ENCODE measurements around the gene KDELR1. TPM values are rescaled to one million over a fixed set of nuclear protein-coding genes. Genes with fewer than 3 reads are reported as not detected.
A peak's percentile ranks its signal among the peaks of the same experiment; 100 is the strongest.

KDELR1 gene
- total RNA-seq, 1 experiment from 2014 or later: 375 TPM

DNA sequence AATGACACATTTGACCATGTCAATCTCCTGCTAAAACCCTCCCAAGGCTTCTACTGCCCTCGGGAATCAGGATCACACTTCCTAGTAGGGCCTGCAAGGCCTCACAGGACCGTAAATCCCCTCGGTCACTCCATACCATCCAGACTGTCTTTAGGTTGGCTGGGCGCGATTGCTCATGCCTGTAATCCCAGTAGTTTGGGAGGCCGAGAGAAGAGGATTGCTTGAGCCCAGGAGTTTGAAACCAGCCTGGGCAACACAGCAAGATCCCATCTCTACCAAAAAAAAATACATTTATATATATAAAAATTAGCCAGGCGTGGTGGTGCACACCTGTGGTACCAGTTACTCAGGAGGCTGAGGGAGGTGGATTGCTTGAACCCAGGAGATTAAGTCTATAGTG, 42.6 kb downstream of the KDELR1 start:
- Mint-ChIP-seq H3K27ac (ENCODE audit: unreplicated experiment) (peak overlapping the region; percentile 75), H3K4me1 (ENCODE audit: low read depth, unreplicated experiment) (peaks cover 32% of the 10 kb centered on the region), H3K27me3 (ENCODE audit: insufficient read depth, unreplicated experiment) (no peaks in the 10 kb centered on the region), H3K9me3 (ENCODE audit: unreplicated experiment) (no peaks in the 10 kb centered on the region), H3K36me3 (ENCODE audit: insufficient read depth, unreplicated experiment) (peaks cover 6% of the 10 kb centered on the region), H3K4me3 (ENCODE audit: unreplicated experiment) (no peak overlapping the region)
- intact Hi-C loops (cut with micrococcal nuclease; ENCODE audit: unreplicated experiment): no loop called here
- Histone ChIP-seq H3K4me3 (ENCODE audit: low read depth, low read length) (no peak overlapping the region), H3K27me3 (replicated peaks; ENCODE audit: control insufficient read depth, insufficient read depth, low read length) (no peaks in the 10 kb centered on the region), H3K36me3 (ENCODE audit: control insufficient read depth, insufficient read depth, low read length) (no peaks in the 10 kb centered on the region), H3K4me1 (peaks cover 10% of the 10 kb centered on the region), H3K9me3 (no peaks in the 10 kb centered on the region)
- BruUV-seq (replicated peaks): no TSS peak
- no peak for DNase-seq
- TF ChIP-seq CTCF (IDR thresholded peaks at IDR 0.05; ENCODE audit: insufficient read depth in 1 of 2, low read depth in 1 of 2, low read length in 1 of 2, severe bottlenecking in 1 of 2, unreplicated experiment in 1 of 2): no peak
- CTCF ChIA-PET: no interaction called here
- POLR2A ChIA-PET: no interaction called here

- Histone ChIP-seq H3K4me3 (ENCODE audit: low read depth, low read length) (no peak overlapping the region), H3K4me1 (0 out of 2 replicates have a peak, but pooled peaks cover 5% of the 10 kb centered on the region), H3K36me3 (ENCODE audit: control insufficient read depth, insufficient read depth, low read length) (no peaks in the 10 kb centered on the region; the same call in 1 of the 2 replicates), H3K27me3 (replicated peaks; ENCODE audit: control insufficient read depth, insufficient read depth, low read length) (no peaks in the 10 kb centered on the region), H3K9me3 (no peaks in the 10 kb centered on the region)
- DNase-seq: no peak
- intact Hi-C loops (cut with micrococcal nuclease; ENCODE audit: unreplicated experiment): no loop called here
- H3K27ac Mint-ChIP-seq (ENCODE audit: unreplicated experiment): peak overlapping the region; percentile 75
- CTCF ChIA-PET: interaction anchor here (0.7 to 1.3 kb wide), 2 partner anchors 14 to 16 kb away, joined by 3 to 5 read pairs; partner anchors contain the start of genes SYNGR4 and TMEM143
- no peak overlapping the region for H3K4me3 Mint-ChIP-seq (ENCODE audit: unreplicated experiment)
- no TSS peak for BruUV-seq (replicated peaks)
- H3K36me3 Mint-ChIP-seq (ENCODE audit: insufficient read depth, unreplicated experiment): peaks cover 6% of the 10 kb centered on the region
- no peak for TF ChIP-seq CTCF (IDR thresholded peaks at IDR 0.05; ENCODE audit: insufficient read depth in 1 of 2, low read depth in 1 of 2, low read length in 1 of 2, severe bottlenecking in 1 of 2, unreplicated experiment in 1 of 2)
- peaks cover 27% of the 10 kb centered on the region for H3K4me1 Mint-ChIP-seq (ENCODE audit: low read depth, unreplicated experiment)
- POLR2A ChIA-PET: no interaction called here
- H3K27me3 Mint-ChIP-seq (ENCODE audit: insufficient read depth, unreplicated experiment): no peaks in the 10 kb centered on the region
- no peaks in the 10 kb centered on the region for H3K9me3 Mint-ChIP-seq (ENCODE audit: unreplicated experiment)
Measured at GRCh38 chr19:48348045-48348444, 43.3 kb downstream of the KDELR1 start.

DNA sequence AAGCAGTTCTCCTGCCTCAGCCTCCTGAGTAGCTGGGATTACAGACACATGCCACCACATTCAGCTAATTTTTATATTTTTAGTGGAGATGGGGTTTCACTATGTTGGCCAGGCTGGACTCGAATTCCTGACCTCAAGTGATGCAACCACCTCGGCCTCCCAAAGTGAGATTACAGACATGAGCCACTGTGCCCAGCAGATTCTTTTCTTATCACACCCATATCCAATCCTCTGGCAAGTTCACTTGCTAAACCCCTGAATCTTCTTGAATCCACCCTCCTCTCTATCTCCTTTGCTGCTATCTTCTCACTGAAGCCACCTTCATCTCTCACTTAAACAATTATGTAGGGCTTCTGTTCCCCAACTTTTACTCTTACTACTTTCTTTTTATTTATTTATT, 45.2 kb downstream of the KDELR1 start:
- CTCF ChIA-PET: no interaction called here
- no peak overlapping the region for H3K4me3 ChIP-seq (ENCODE audit: low read depth, low read length)
- H3K27me3 ChIP-seq (replicated peaks; ENCODE audit: control insufficient read depth, insufficient read depth, low read length): no peaks in the 10 kb centered on the region
- H3K9me3 ChIP-seq: no peaks in the 10 kb centered on the region
- H3K36me3 Mint-ChIP-seq (ENCODE audit: insufficient read depth, unreplicated experiment): peaks cover 6% of the 10 kb centered on the region
- no TSS peak for BruUV-seq (replicated peaks)
- 0 out of 2 replicates have a peak, but pooled peaks cover 5% of the 10 kb centered on the region for H3K4me1 ChIP-seq
- H3K4me1 Mint-ChIP-seq (ENCODE audit: low read depth, unreplicated experiment): peaks cover 20% of the 10 kb centered on the region
- TF ChIP-seq CTCF (IDR thresholded peaks at IDR 0.05; ENCODE audit: insufficient read depth in 1 of 2, low read depth in 1 of 2, low read length in 1 of 2, severe bottlenecking in 1 of 2, unreplicated experiment in 1 of 2): no peak
- H3K27ac Mint-ChIP-seq (ENCODE audit: unreplicated experiment): no peak overlapping the region
- no peaks in the 10 kb centered on the region for H3K9me3 Mint-ChIP-seq (ENCODE audit: unreplicated experiment)
- DNase-seq: no peak
- intact Hi-C loops (cut with micrococcal nuclease; ENCODE audit: unreplicated experiment): no loop called here
- no peaks in the 10 kb centered on the region for H3K27me3 Mint-ChIP-seq (ENCODE audit: insufficient read depth, unreplicated experiment)
- no peaks in the 10 kb centered on the region; the same call in 1 of the 2 replicates for H3K36me3 ChIP-seq (ENCODE audit: control insufficient read depth, insufficient read depth, low read length)
- POLR2A ChIA-PET: no interaction called here
- H3K4me3 Mint-ChIP-seq (ENCODE audit: unreplicated experiment): no peak overlapping the region
